ENCODE measurements around the gene CDH7.

- TF ChIP-seq REST (IDR thresholded peaks at IDR 0.05; ENCODE audit: low read depth) (no peak), ZBTB7A (IDR thresholded peaks at IDR 0.05; ENCODE audit: low read depth) (no peak), RAD21 (IDR thresholded peaks at IDR 0.05; ENCODE audit: low read depth) (no peak), YY1 (IDR thresholded peaks at IDR 0.05; ENCODE audit: low read depth) (no peak), EGR1 (IDR thresholded peaks at IDR 0.05) (no peak), EP300 (IDR thresholded peaks at IDR 0.05; ENCODE audit: borderline replicate concordance) (no peak), CEBPB (IDR thresholded peaks at IDR 0.05) (no peak), CREB1 (IDR thresholded peaks at IDR 0.05; ENCODE audit: low read depth) (no peak), TAF1 (IDR thresholded peaks at IDR 0.05; ENCODE audit: low read depth) (no peak)
These were observed 971 bp upstream of the CDH7 start for GRCh38 chr18:65749841-65750240.

All from Ishikawa (cell line).